ENCODE data around the gene GGA2. TPM values are rescaled to one million over a fixed set of nuclear protein-coding genes. Genes with fewer than 3 reads are reported as not detected.

The GGA2 gene
- total RNA-seq, 1 experiment from 2014 or later = 85.1 TPM

DNA sequence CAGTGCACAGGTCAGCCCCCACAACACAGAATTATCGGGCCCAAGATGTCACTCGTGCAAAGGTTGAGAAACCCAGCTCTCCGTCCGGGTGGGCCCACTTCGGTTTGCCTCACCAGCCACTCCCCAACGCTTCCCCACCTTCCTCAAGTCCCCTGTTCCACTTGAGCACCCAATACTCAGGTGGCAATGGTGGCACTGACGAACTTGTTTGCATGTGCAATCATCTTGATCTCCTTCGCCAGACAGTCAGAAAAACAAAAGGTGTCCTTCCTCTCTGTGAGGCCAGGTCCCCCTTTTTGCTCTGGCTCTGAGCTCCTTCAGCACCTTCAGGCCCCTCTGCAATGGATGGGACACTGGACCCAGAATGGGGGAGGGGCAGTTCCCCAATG lies 3.7 kb downstream of the GGA2 start:
- peaks cover 38% of the 10 kb centered on the region for H4K20me1 ChIP-seq (ENCODE audit: insufficient read depth)
- H3K36me3 ChIP-seq (ENCODE audit: low read depth) = no peaks in the 10 kb centered on the region
- no peak overlapping the region for H3K4me3 ChIP-seq
- H3K4me1 ChIP-seq (replicated peaks; ENCODE audit: insufficient read depth) = peaks cover 34% of the 10 kb centered on the region
- ChIA-PET CTCF (interaction anchor here (0.6 to 0.8 kb wide), 2 partner anchors 36 to 68 kb away, joined by 7 to 15 read pairs; no protein-coding TSS in a partner anchor), POLR2A (ENCODE audit: unreplicated experiment) (no interaction called here)
- DNase-seq = no peak
- H3K27me3 ChIP-seq (ENCODE audit: insufficient read depth, low read depth) = no peaks in the 10 kb centered on the region
- H3K4me2 ChIP-seq = no peak overlapping the region
- no peaks in the 10 kb centered on the region for H3K9me3 ChIP-seq (ENCODE audit: insufficient read depth, low read depth)
- H3K27ac ChIP-seq = no peak overlapping the region
- no peak overlapping the region for H2AFZ ChIP-seq
- H3K79me2 ChIP-seq (ENCODE audit: low read depth) = peaks cover 74% of the 10 kb centered on the region
- peaks cover 32% of the 10 kb centered on the region for H3F3A ChIP-seq (ENCODE audit: insufficient read depth, low read depth)
- intact Hi-C loops (cut with micrococcal nuclease; ENCODE audit: unreplicated experiment) = loop anchor here (5.0 kb wide), 1 partner anchor 54 kb away; the partner anchor contains the start of gene COG7
- H3K9me2 ChIP-seq (ENCODE audit: insufficient read depth) = no peaks in the 10 kb centered on the region
- BruUV-seq (replicated peaks) = no TSS peak
- TF ChIP-seq, protein P1, sequence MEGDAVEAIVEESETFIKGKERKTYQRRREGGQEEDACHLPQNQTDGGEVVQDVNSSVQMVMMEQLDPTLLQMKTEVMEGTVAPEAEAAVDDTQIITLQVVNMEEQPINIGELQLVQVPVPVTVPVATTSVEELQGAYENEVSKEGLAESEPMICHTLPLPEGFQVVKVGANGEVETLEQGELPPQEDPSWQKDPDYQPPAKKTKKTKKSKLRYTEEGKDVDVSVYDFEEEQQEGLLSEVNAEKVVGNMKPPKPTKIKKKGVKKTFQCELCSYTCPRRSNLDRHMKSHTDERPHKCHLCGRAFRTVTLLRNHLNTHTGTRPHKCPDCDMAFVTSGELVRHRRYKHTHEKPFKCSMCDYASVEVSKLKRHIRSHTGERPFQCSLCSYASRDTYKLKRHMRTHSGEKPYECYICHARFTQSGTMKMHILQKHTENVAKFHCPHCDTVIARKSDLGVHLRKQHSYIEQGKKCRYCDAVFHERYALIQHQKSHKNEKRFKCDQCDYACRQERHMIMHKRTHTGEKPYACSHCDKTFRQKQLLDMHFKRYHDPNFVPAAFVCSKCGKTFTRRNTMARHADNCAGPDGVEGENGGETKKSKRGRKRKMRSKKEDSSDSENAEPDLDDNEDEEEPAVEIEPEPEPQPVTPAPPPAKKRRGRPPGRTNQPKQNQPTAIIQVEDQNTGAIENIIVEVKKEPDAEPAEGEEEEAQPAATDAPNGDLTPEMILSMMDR (conservative IDR thresholded peaks at IDR 0.05) = no peak
- TF ChIP-seq EZH2 (IDR thresholded peaks at IDR 0.05; ENCODE audit: low read depth) = no peak

DNA sequence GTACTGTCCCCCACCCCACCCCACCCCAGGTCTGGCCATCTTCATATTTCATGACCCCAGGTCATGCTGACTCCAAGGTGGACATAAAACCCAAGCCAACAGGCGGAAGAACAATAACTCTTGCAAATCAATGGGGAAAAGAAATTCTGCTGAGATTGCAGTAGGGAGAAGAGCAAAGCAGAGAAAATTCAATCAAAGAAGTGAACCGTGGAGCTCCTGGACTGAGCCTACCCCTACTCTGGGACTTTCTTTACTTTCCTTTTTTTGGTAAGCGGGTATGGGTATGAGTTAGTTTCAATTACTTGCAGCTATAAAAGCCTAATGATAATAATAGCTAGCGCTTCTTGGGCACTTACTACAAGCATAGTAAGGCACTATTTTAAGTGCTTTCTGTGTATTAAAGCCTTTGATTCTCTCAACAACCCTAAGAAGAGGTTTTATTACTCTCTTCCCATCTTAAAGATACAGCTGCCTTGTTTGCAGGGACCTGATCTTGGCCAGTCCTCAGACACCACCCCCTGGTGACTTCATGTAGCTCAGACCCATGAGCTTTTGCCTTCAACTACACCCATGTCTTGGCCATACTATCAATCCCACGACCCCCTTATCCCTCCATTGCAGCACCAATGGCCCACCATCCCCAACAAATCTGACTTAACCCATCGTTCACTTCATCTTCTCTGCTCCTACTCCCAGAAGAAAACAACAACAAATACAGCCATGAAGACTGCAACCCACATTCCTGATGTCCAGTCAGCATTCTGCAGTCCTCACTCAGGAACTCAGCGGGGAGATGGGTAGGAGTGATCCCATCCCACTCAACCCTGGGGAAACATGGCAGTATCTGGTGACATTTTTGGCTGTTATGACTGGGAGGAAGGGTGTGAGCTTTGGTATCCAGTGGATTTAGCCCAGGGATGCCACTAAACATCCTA lies 4.4 kb downstream of the GGA2 start:
- no peak overlapping the region for H3K4me2 ChIP-seq
- H3F3A ChIP-seq (ENCODE audit: insufficient read depth, low read depth) = peaks cover 29% of the 10 kb centered on the region
- ChIA-PET POLR2A (ENCODE audit: unreplicated experiment) (interaction anchor here (0.6 kb wide), 1 partner anchor 44 kb away, joined by 5 read pairs; no protein-coding TSS in a partner anchor), CTCF (interaction anchor here (0.6 to 0.8 kb wide), 2 partner anchors 35 to 67 kb away, joined by 7 to 15 read pairs; no protein-coding TSS in a partner anchor)
- no TSS peak for BruUV-seq (replicated peaks)
- no peak overlapping the region for H2AFZ ChIP-seq
- H3K9me2 ChIP-seq (ENCODE audit: insufficient read depth) = no peaks in the 10 kb centered on the region
- H3K36me3 ChIP-seq (ENCODE audit: low read depth) = no peaks in the 10 kb centered on the region
- H3K27me3 ChIP-seq (ENCODE audit: insufficient read depth, low read depth) = no peaks in the 10 kb centered on the region
- no peaks in the 10 kb centered on the region for H3K9me3 ChIP-seq (ENCODE audit: insufficient read depth, low read depth)
- H3K27ac ChIP-seq = no peak overlapping the region
- peaks cover 40% of the 10 kb centered on the region for H4K20me1 ChIP-seq (ENCODE audit: insufficient read depth)
- no peak for DNase-seq
- peaks cover 34% of the 10 kb centered on the region for H3K4me1 ChIP-seq (replicated peaks; ENCODE audit: insufficient read depth)
- H3K4me3 ChIP-seq = no peak overlapping the region
- H3K79me2 ChIP-seq (ENCODE audit: low read depth) = peaks cover 81% of the 10 kb centered on the region
- intact Hi-C loops (cut with micrococcal nuclease; ENCODE audit: unreplicated experiment) = loop anchor here (5.0 kb wide), 1 partner anchor 54 kb away; the partner anchor contains the start of gene COG7
- no peak for TF ChIP-seq EZH2 (IDR thresholded peaks at IDR 0.05; ENCODE audit: low read depth)
- TF ChIP-seq, protein P1 (conservative IDR thresholded peaks at IDR 0.05) = no peak

DNA sequence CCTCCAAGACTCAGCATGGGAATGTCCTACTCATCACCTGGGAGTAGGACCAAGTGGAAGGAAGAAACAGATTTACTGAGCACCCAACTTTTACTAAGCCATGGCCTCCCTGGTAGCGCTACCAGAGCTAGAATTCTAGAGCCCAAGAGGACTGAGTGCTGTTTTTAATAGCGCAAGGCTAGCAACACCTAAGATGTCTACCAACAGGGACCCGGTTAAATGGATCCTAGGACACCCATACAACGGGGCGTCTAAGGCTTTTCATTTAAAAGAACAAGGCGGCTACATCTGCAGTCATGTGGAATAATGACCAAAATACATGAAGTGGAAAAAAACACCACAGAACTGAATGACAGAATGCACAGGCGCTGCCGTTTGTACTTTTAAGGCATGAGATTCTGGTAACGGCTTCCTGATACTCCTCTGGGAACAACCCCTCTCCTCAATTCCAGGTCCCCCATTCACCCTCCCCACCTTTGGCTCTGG lies 5.1 kb downstream of the GGA2 start:
- DNase-seq = no peak
- Histone ChIP-seq H3K4me1 (replicated peaks; ENCODE audit: insufficient read depth) (peaks cover 31% of the 10 kb centered on the region), H3K27ac (no peak overlapping the region), H2AFZ (no peak overlapping the region), H3K4me3 (no peak overlapping the region), H3F3A (ENCODE audit: insufficient read depth, low read depth) (peaks cover 29% of the 10 kb centered on the region), H4K20me1 (ENCODE audit: insufficient read depth) (peaks cover 41% of the 10 kb centered on the region), H3K4me2 (peak overlapping the region; percentile 17; the same call in 1 of the 2 replicates), H3K9me3 (ENCODE audit: insufficient read depth, low read depth) (no peaks in the 10 kb centered on the region), H3K36me3 (ENCODE audit: low read depth) (no peaks in the 10 kb centered on the region), H3K79me2 (ENCODE audit: low read depth) (peaks cover 88% of the 10 kb centered on the region), H3K27me3 (ENCODE audit: insufficient read depth, low read depth) (no peaks in the 10 kb centered on the region), H3K9me2 (ENCODE audit: insufficient read depth) (no peaks in the 10 kb centered on the region)
- no TSS peak for BruUV-seq (replicated peaks)
- ChIA-PET POLR2A (ENCODE audit: unreplicated experiment) (no interaction called here), CTCF (interaction anchor here (1.5 kb wide), 1 partner anchor 70 kb away, joined by 3 read pairs; no protein-coding TSS in a partner anchor)
- intact Hi-C loops (cut with micrococcal nuclease; ENCODE audit: unreplicated experiment) = loop anchor here (5.0 kb wide), 1 partner anchor 53 kb away; the partner anchor contains the start of gene COG7
- no peak for TF ChIP-seq EZH2 (IDR thresholded peaks at IDR 0.05; ENCODE audit: low read depth)
- TF ChIP-seq, protein P1 (conservative IDR thresholded peaks at IDR 0.05) = no peak
